Measurements from ENCODE around the gene HS3ST2. TPM values are rescaled to one million over a fixed set of nuclear protein-coding genes. Genes with fewer than 3 reads are reported as not detected.

HS3ST2 gene
- total and polyA plus RNA-seq, 12 donors = 0.04 to 0.66 (median 0.32) TPM; not detected in 1

DNA sequence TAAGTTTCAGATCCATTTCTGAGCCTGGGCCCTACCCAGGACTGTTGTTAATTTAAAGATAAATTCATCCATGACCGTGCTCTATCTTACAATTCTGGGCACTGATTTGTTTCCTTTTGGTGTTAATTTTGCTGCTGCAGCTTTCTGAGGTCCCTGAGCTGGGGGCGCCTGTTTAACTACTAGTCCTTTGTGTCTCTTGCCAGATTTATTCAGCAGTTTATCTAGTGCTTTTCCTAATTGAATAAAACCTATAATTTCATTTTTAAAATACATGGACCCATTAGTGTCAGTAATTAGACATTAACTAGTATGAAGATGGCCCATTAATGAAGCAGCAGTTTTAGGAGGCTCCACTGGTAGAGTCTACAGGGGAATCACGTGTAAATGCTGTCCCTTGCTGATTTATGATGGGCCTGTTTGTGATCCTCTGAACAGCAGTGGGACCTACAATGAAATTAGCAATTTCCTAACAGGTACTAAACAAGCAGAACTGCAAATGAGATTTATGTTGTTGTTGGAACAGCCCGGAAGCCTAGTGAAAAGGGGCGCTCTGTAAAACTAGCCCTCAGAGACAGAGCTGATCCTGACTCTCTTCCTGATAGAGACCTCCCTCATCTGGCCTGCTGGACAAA, 54.7 kb downstream of the HS3ST2 start:
- Histone ChIP-seq H3K36me3 (no peaks in the 10 kb centered on the region), H3K4me1 (no peaks in the 10 kb centered on the region), H3K27me3 (peaks cover 0 to 6% (median 0%) of the 10 kb centered on the region in 7 donors), H3K27ac (no peak overlapping the region), H3K4me3 (no peak overlapping the region), H3K9me3 (no peaks in the 10 kb centered on the region)
- intact Hi-C loops (cut with DNase I) = no loop called here
- no peak for DNase-seq
- no peak for ATAC-seq
- TF ChIP-seq, protein P1, sequence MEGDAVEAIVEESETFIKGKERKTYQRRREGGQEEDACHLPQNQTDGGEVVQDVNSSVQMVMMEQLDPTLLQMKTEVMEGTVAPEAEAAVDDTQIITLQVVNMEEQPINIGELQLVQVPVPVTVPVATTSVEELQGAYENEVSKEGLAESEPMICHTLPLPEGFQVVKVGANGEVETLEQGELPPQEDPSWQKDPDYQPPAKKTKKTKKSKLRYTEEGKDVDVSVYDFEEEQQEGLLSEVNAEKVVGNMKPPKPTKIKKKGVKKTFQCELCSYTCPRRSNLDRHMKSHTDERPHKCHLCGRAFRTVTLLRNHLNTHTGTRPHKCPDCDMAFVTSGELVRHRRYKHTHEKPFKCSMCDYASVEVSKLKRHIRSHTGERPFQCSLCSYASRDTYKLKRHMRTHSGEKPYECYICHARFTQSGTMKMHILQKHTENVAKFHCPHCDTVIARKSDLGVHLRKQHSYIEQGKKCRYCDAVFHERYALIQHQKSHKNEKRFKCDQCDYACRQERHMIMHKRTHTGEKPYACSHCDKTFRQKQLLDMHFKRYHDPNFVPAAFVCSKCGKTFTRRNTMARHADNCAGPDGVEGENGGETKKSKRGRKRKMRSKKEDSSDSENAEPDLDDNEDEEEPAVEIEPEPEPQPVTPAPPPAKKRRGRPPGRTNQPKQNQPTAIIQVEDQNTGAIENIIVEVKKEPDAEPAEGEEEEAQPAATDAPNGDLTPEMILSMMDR (IDR thresholded peaks at IDR 0.05) = no peak
- WGBS, 2 donors = 68 to 76% methylated on average over 5 of the region's 5 CpGs

DNA sequence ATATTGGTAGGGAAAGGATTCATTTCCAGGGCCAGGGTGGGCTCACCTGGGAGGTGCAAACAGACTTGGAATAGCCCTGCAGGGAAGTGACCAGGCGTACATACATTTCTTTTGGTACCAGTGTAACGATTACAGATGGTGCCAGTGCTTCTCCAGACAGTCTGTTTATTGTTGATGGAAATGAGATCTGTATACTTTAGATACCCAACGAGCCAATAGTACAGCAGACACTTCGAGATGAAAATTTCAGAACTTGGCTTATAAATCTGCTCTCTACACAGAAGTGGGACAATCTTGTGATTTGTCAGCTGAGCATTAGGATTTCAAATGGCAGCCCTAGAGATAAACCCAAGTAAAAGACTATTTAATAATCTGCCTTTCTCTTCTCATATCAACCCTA, 57.9 kb downstream of the HS3ST2 start:
- H3K27ac ChIP-seq = no peak overlapping the region
- TF ChIP-seq, protein P1 (IDR thresholded peaks at IDR 0.05) = no peak
- H3K27me3 ChIP-seq = peaks cover 0 to 6% (median 0%) of the 10 kb centered on the region in 7 donors
- DNase-seq (no peak), ATAC-seq (no peak)
- WGBS, 2 donors = 75 to 78% methylated on average over 4 of the region's 4 CpGs
- H3K9me3 ChIP-seq = no peaks in the 10 kb centered on the region
- H3K36me3 ChIP-seq = no peaks in the 10 kb centered on the region
- H3K4me3 ChIP-seq = no peak overlapping the region
- intact Hi-C loops (cut with DNase I) = no loop called here
- H3K4me1 ChIP-seq = no peaks in the 10 kb centered on the region

DNA sequence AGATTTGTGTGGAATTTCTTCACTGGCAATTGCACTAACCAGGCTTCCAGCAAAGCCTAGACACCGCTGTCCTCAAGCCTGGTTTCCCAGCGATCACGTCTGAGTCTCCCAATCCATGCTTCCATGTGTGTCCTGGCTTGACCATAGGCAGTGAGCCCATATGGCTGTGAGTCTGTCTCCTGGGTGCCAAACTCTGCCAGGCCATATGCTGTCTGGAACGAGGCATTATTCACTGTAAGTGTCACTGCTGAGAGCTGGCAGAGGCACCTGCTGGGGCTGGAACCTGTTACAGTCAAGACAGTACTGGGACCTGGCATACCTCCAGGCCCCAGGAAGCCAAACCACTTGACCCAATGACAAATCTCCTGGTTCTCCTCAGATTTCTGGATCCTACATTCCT, 60.4 kb downstream of the HS3ST2 start:
- TF ChIP-seq, protein P1 (IDR thresholded peaks at IDR 0.05) = no peak
- DNase-seq = no peak
- no peaks in the 10 kb centered on the region for H3K9me3 ChIP-seq
- intact Hi-C loops (cut with DNase I) = no loop called here
- no peak overlapping the region for H3K27ac ChIP-seq
- no peak overlapping the region for H3K4me3 ChIP-seq
- ATAC-seq = no peak
- no peaks in the 10 kb centered on the region for H3K4me1 ChIP-seq
- 77 to 84% methylated on average over 4 of the region's 4 CpGs for WGBS, 2 donors
- no peaks in the 10 kb centered on the region for H3K36me3 ChIP-seq
- peaks cover 0 to 30% (median 6%) of the 10 kb centered on the region in 7 donors for H3K27me3 ChIP-seq

DNA sequence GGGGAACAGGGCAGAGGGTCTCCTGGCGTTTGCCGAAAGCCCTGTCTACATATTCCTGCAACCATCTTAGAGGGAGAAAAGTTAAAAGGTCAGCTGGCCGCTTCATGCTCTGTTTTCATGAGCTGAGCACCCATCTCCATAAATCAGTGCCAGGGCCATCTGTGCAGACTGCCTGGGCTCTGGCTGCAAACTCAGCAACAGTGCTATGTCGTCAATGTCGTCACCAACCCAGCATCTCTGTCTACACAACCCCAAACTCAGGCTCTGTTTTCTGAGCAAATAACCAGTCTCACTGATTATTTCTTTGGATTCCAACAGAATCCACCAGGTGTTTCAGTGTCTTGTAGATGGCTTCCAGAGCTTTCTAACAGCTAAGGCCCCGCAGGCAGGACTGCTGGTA, 65.0 kb downstream of the HS3ST2 start:
- Histone ChIP-seq H3K9me3 (no peaks in the 10 kb centered on the region), H3K4me1 (no peaks in the 10 kb centered on the region), H3K27ac (no peak overlapping the region), H3K4me3 (no peak overlapping the region), H3K27me3 (peaks cover 0 to 46% (median 20%) of the 10 kb centered on the region in 7 donors), H3K36me3 (no peaks in the 10 kb centered on the region)
- WGBS, 2 donors = 74 to 82% methylated on average over 6 of the region's 6 CpGs
- intact Hi-C loops (cut with DNase I) = no loop called here
- ATAC-seq = no peak
- no peak for DNase-seq
- TF ChIP-seq, protein P1 (IDR thresholded peaks at IDR 0.05) = no peak
